CMK (cell line): ENCODE results near the gene LBX1.
"Not testable (repeated sequence)": the region's sequence is repeated elsewhere in the genome, so short reads cannot be mapped to it uniquely, and the experiment has no call there.

Source experiments
- DNase-seq: peaks from one replicate; pipeline ENCODE4 v3.0.0-alpha.2; 2010; ENCODE audit warnings: low read depth

LBX1 gene

DNA sequence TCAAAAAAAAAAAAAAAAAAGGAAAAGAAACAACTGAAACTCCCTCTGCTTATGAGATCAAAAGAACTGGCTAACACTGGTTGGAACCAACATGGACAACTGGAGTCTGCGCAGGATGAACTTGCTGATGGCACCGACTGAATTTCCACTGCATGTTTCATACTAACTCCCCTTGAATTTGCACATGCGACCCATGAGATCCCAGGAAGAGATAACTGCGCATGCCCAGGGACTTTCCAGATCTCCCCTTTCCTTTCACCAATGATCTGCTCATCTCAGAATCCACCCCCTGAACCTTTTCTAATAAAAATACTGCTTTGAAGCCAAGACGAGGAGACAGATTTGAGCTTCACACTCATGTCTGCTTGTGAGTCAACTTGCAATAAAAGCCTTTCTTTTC, 20.7 kb downstream of the LBX1 start:
- no peak for DNase-seq

DNA sequence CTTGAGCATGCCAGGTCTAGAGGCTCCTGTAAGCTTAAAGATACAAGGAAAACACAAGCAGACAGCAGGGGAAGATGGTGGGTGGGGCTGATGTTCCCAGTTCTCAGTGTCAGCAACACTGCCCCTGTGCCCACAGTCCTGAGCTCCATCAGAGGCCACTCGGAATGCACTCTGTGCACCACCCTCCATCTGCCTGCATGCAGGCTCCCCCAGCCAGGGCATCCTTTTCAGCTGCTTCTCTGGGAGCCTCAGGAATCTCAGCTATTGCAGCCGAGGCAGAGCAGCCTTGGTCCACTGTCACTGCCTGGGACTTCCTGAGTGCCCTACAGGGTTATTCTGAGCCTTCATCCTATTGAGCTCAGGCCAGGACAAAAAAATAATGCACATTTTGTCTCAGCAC, 22.2 kb downstream of the LBX1 start:
- DNase-seq: no peak

DNA sequence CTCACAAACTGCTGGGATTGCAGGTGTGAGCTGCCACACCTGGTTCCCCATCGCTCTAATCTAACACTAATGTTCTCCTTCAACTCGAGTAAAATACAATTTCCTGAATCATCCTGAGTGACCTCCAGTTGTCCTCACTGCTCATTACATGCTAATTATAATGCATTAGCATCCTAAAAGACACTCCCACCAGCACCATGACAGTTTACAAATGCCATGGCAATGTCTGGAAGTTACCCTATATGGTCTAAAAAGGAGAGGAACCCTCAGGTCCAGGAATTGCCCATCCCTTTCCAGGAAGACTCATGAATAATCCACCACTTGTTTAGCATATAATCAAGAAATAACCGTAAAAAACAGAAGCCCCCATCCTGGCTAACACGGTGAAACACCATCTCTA, 26.6 kb downstream of the LBX1 start:
- not testable (repeated sequence) for DNase-seq

DNA sequence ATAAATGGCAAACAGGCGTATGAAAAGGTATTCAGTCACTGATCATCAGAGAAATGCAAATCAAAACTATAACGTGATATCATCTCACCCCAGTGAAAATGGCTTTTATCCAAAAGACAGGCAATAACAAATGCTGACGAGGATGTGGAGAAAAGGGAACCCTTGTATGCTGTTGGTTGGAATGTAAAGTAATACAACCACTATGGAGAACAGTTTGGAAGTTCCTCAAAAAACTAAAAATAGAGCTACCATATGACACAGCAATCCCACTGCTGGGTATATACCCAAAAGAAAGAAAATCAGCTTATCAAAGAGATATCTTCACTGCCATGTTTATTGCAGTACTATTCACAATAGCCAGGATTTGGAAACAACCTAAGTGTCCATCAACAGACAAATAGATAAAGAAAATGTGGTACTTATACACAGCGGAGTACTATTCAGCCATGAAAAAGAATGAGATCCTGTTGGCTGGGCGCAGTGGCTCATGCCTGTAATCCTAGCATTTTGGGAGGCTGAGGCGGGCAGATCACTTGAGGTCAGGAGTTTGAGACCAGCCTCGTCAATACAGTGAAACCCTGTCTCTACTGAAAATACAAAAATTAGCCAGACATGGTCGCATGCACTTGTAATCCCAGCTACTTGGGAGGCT, 30.8 kb downstream of the LBX1 start:
- not testable (repeated sequence) for DNase-seq

DNA sequence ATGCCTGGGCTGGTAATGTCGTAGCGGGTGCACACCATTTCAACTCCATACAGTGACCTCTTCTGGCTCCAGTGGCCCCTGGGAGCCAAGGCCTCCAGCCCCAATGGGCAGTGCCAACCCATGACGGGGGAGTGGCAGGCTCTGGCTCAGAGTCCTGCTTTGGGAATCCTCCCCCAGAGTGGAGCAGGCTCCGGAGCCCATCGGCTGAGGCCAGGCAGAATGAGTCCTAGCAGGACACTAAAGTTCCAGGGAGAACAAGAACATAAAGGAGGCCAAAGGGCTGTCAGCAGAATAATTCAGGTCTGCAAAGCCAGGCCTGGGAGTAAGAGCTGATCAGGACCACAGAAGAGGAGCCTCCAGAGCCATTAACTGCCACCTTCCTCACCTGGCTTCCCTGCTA, 33.3 kb downstream of the LBX1 start:
- DNase-seq: no peak

DNA sequence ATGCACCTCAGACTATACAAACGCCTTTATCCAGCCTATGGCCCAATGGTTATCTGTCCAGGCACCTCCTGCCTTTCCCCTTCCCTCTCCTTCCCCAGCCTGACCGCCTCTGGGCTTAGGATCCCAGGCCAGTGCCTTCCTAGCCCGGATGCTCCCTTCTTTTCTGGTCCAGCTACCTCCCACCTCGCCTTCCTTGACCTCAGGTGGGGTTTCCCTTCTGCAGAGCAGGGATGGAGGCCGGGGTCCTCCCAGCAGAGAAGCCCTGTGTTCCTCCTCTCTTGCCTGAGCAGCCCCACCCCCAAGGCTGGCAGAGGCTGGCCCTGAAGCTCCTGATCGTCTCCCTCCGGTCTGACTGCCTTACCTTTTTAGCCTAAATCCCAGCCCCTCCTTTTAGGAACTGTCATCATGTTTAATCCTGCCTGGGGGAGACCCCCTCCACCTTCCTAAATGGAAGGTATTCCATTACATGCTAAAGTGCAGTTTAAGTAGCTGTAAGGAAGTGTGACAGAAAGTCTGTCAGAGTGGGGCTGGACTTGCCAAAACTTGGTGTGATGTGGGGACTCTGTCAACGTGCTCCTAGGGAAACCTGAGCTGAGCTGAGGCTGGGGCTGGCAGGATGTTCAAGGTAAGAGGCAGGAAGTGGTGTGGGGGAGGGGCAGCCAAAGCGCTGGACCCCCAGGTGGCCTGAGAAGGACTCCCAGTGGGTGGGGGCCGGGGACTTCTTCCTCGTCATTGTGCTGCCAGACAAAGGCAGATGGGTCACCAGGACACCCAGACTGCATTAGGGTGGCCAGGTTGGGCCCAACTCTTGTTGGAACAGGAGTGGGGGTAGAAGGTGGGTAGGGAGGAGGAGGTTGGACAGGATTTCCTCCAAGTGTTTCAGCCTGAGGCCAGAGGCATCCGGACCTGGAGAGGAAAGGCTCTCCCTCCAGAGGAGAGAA, 39.5 kb downstream of the LBX1 start:
- no peak for DNase-seq

DNA sequence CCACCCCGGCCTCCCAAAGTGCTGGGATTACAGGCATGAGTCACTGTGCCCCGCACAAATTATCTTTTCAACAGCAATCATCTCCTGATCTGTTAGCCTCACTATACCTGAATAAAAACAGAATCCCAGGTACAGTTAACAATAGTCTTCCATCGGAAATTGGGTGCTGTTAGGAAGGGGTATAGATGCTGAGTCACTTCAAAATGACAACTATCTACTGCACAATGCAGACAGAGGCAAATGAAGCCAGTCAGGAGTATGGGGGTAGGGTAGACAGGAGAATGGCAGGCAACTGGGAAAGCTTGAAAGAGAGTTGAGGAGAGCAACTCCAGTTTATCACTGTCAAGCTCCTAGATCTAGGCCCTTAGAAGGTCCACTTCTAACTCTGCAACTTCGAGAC, 40.3 kb downstream of the LBX1 start:
- no peak for DNase-seq

DNA sequence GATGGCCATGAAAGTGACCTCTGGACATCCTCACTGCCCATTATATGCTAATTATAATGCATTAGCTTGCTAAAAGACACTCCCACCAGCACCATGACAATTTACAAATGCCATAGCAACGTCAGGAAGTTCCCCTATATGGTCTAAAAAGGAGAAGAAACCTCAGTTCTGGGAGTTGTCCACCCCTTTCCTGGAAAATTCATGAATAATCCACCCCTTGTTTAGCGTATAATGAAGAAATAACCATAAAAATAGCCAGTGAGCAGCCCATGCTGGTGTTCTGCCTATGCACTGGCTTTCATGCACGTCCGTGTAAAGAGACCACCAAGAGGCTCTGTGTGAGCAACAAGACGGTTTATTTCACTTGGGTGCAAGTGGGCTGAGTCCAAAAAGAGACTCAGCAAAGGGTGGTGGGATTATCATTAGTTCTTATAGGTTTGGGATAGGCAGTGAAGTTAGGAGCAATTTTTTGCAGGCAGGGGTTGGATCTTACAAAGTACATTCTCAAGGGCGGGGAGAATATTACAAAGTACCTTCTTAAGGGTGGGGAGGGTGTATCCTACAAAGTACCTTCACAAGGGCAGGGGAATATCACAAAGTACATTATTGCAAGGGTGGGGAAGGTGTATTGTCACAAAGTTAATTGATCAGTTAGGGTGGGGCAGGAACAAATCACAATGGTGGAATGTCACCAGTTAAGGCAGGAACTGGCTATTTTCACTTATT, 45.6 kb downstream of the LBX1 start:
- no peak for DNase-seq

DNA sequence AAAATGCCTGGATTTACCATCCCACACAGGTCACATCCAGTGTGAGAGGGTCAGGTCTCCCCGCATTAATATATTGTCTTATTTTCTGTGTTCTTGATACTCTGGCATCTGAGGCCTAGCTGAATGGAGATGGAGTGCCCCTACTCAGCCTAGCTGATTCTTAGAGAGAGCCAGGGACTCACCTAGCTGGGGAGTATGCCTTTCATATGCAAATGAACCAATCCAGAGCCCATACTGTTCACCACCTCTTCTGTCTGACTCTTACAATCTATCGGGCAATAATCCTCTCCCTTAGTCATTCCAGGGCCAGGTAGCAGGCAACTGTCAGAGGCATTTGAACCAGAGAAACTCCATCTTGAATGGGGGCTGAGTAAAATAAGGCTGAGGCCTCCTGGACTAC, 46.3 kb downstream of the LBX1 start:
- no peak for DNase-seq
